Ishikawa (cell line): ENCODE data around the gene CYYR1.

Experiments used
- CEBPB ChIP-seq: IDR thresholded peaks from 2 replicates; pipeline ENCODE4 v1.6.1; 2012
- CREB1 ChIP-seq: IDR thresholded peaks from 2 replicates; pipeline ENCODE4 v1.6.1; 2012; ENCODE audit warnings: low read depth
- EGR1 ChIP-seq: IDR thresholded peaks from 2 replicates; pipeline ENCODE4 v1.6.1; 2012
- EP300 ChIP-seq: IDR thresholded peaks from 2 replicates; pipeline ENCODE4 v1.6.1; 2012; ENCODE audit warnings: borderline replicate concordance
- FOXM1 ChIP-seq: IDR thresholded peaks from 2 replicates; pipeline ENCODE4 v1.6.1; 2012; ENCODE audit warnings: low read depth, borderline replicate concordance
- MAX ChIP-seq: IDR thresholded peaks from 2 replicates; pipeline ENCODE4 v1.6.1; 2012
- NFIC ChIP-seq: IDR thresholded peaks from 2 replicates; pipeline ENCODE4 v1.6.1; 2012
- RAD21 ChIP-seq: IDR thresholded peaks from 2 replicates; pipeline ENCODE4 v1.6.1; 2012; ENCODE audit warnings: low read depth
- TAF1 ChIP-seq: IDR thresholded peaks from 2 replicates; pipeline ENCODE4 v1.6.1; 2012; ENCODE audit warnings: low read depth, mild to moderate bottlenecking
- TCF12 ChIP-seq: IDR thresholded peaks from 2 replicates; pipeline ENCODE4 v1.6.1; 2012; ENCODE audit warnings: low read depth
- TEAD4 ChIP-seq: IDR thresholded peaks from 2 replicates; pipeline ENCODE4 v1.6.1; 2012
- USF1 ChIP-seq: IDR thresholded peaks from 2 replicates; pipeline ENCODE4 v1.6.1; 2012
- YY1 ChIP-seq: IDR thresholded peaks from 2 replicates; pipeline ENCODE4 v1.6.1; 2012; ENCODE audit warnings: low read depth
- ZBTB7A ChIP-seq: IDR thresholded peaks from 2 replicates; pipeline ENCODE4 v1.6.1; 2012; ENCODE audit warnings: low read depth
- TF ChIP-seq, protein P1 (sequence below): IDR thresholded peaks from 2 replicates; pipeline ENCODE4 v1.6.1; 2012; ENCODE audit warnings: low read depth, mild to moderate bottlenecking

Gene CYYR1

DNA sequence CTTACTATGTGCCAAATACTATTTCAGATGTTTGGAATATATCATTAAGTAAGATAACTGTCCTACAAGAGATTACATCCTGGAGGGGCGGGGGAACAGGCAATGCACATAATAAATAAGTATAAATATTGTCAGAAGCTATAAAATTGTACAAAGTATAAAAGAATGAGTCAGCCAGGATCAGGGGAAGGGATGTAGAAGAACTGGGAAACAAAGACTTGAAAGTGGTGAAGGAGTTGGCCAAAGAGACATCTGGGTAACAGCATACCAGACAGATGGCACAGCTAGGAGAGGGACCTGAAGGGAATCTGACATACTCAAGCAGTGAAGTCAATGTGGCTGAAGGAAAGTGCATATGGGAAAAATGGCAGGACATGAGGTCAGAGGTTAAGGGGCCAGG is 53.9 kb downstream of the CYYR1 start:
- TF ChIP-seq EGR1, result no peak
- no peak for TF ChIP-seq TCF12
- no peak for TF ChIP-seq USF1
- TF ChIP-seq, protein P1, sequence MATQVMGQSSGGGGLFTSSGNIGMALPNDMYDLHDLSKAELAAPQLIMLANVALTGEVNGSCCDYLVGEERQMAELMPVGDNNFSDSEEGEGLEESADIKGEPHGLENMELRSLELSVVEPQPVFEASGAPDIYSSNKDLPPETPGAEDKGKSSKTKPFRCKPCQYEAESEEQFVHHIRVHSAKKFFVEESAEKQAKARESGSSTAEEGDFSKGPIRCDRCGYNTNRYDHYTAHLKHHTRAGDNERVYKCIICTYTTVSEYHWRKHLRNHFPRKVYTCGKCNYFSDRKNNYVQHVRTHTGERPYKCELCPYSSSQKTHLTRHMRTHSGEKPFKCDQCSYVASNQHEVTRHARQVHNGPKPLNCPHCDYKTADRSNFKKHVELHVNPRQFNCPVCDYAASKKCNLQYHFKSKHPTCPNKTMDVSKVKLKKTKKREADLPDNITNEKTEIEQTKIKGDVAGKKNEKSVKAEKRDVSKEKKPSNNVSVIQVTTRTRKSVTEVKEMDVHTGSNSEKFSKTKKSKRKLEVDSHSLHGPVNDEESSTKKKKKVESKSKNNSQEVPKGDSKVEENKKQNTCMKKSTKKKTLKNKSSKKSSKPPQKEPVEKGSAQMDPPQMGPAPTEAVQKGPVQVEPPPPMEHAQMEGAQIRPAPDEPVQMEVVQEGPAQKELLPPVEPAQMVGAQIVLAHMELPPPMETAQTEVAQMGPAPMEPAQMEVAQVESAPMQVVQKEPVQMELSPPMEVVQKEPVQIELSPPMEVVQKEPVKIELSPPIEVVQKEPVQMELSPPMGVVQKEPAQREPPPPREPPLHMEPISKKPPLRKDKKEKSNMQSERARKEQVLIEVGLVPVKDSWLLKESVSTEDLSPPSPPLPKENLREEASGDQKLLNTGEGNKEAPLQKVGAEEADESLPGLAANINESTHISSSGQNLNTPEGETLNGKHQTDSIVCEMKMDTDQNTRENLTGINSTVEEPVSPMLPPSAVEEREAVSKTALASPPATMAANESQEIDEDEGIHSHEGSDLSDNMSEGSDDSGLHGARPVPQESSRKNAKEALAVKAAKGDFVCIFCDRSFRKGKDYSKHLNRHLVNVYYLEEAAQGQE, result no peak
- no peak for TF ChIP-seq ZBTB7A
- TF ChIP-seq CEBPB, result no peak
- TF ChIP-seq EP300, result no peak
- TF ChIP-seq NFIC, result no peak
- no peak for TF ChIP-seq TEAD4
- TF ChIP-seq CREB1, result no peak
- TF ChIP-seq YY1, result no peak

DNA sequence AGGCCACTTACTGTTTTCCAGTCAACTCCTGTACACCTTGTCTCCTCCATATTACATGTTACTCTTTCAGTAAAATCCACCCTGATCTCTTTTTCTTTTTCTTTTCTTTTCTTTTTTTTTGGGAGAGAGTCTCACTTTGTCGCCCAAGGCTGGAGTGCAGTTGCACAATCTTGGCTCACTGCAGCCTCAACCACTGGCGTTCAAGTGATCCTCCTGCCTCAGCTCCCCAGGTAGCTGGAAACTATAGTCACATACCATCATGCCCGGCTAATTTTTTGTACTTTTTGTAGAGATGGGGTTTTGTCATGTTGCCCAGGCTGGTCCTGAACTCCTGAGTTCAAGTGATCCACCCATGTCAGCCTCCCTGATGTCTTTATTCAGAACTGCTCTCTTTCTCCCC is 57.8 kb downstream of the CYYR1 start:
- TF ChIP-seq TAF1 (no peak), EGR1 (no peak), YY1 (no peak), TEAD4 (no peak; the same call in 1 of the 2 replicates), CREB1 (no peak), CEBPB (peak; percentile 94), NFIC (peak; percentile 68), MAX (no peak), RAD21 (no peak), EP300 (peak; percentile 45; the same call in 1 of the 2 replicates), TCF12 (no peak), ZBTB7A (no peak), USF1 (no peak), FOXM1 (no peak)
- TF ChIP-seq, protein P1, result no peak

DNA sequence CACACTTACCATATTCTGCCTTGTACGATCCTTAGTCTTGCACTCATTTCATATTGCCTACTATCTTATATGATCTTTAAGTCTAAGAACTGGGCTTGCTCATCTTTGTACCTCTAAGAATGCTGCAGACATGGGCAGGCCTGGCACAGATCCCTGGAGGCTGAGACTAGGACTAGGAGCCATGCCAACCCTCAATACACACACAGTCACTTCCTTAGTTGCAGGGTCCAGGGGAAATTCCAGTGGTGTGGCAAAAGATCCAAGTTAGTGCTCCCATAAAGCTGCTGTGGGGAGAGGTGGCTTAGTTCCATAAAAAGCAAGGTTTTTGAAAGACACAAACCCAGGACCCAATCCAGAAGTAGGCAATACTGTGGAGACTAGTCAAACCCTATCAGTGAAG is 59.9 kb downstream of the CYYR1 start:
- TF ChIP-seq TCF12, result no peak
- no peak for TF ChIP-seq CREB1
- no peak for TF ChIP-seq FOXM1
- no peak for TF ChIP-seq NFIC
- TF ChIP-seq CEBPB, result no peak
- no peak for TF ChIP-seq EP300
- TF ChIP-seq ZBTB7A, result no peak
- TF ChIP-seq USF1, result no peak
- no peak for TF ChIP-seq TAF1

- no peak for TF ChIP-seq TCF12
- TF ChIP-seq, protein P1, result no peak
- no peak for TF ChIP-seq EGR1
Measured at GRCh38 chr21:26512664-26513063, 60.4 kb downstream of the CYYR1 start.

GRCh38 chr21:26508903-26509302 is 64.2 kb downstream of the CYYR1 start:
- no peak for TF ChIP-seq CEBPB
- TF ChIP-seq TEAD4, result no peak
- TF ChIP-seq MAX, result no peak
- TF ChIP-seq TAF1, result no peak
- TF ChIP-seq TCF12, result no peak
- no peak for TF ChIP-seq FOXM1
- TF ChIP-seq ZBTB7A, result no peak
- no peak for TF ChIP-seq NFIC
- TF ChIP-seq EP300, result no peak
- no peak for TF ChIP-seq EGR1
- TF ChIP-seq, protein P1, result no peak
- TF ChIP-seq YY1, result no peak
- no peak for TF ChIP-seq RAD21
- no peak for TF ChIP-seq USF1
- TF ChIP-seq CREB1, result no peak
